OCI-LY3 (cell line): ENCODE data around the gene SRM.

Source experiments
- CTCF ChIP-seq: fragments of 200-600, 300-600 bp; sonication (generic); IDR thresholded peaks from 2 replicates; pipeline ENCODE4 v1.5.1; 2014; ENCODE audit warnings: antibody characterized with exemption, low read length, low read depth
- EZH2phosphoT487 ChIP-seq: fragments of 200-600 bp; shearing (Covaris generic); IDR thresholded peaks from 2 replicates; pipeline ENCODE4 v1.6.1; 2018; ENCODE audit warnings: antibody characterized with exemption, mixed run types, low read depth

- TF ChIP-seq CTCF (no peak), EZH2phosphoT487 (no peak)
These were observed 3.2 kb upstream of the SRM start for GRCh38 chr1:11062965-11063401.
